ENCODE measurements around the gene KLK13. TPM values are rescaled to one million over a fixed set of nuclear protein-coding genes. Genes with fewer than 3 reads are reported as not detected.

KLK13 gene
- total RNA-seq, 1 donor from 2014 or later: not detected

DNA sequence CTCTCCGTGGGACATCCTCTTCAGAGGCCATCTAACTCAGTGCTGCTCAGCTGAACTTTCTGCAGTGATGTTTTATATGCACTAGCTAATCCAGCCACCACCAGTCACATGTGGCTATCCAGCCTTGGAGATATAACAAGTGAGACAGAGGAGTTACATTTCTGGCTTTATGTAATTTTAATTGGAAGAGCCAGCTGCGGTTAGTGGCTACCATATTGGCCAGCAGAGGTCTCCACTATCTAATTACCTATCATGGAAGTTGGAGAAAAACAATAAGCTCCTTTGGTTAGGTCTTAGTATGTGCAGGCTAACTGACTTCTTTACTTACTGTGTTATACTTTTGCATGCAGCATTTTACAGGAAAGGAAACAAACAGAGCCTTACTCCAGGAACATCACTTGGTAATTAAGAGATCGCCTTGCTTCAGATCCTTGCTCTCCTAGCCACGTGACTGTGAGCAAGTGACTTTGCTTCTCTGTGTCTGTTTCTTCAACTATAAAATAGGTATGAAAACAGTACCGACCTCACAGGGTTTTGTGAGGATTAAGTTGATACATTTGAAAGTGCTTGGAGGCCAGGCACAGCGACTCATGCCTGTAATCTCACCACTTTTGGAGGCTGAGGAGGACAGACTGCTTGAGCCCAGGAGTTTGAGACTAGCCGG, 43.8 kb downstream of the KLK13 start:
- H3K27ac Mint-ChIP-seq (ENCODE audit: unreplicated experiment): no peak overlapping the region
- H3K4me1 Mint-ChIP-seq (ENCODE audit: low read depth, unreplicated experiment): peaks cover 4% of the 10 kb centered on the region
- peaks cover 22% of the 10 kb centered on the region for H3K27me3 Mint-ChIP-seq (ENCODE audit: unreplicated experiment)
- H3K4me3 Mint-ChIP-seq (ENCODE audit: unreplicated experiment): no peak overlapping the region
- H3K36me3 Mint-ChIP-seq (ENCODE audit: unreplicated experiment): peaks cover 5% of the 10 kb centered on the region
- DNase-seq: no peak
- TF ChIP-seq, protein P1, sequence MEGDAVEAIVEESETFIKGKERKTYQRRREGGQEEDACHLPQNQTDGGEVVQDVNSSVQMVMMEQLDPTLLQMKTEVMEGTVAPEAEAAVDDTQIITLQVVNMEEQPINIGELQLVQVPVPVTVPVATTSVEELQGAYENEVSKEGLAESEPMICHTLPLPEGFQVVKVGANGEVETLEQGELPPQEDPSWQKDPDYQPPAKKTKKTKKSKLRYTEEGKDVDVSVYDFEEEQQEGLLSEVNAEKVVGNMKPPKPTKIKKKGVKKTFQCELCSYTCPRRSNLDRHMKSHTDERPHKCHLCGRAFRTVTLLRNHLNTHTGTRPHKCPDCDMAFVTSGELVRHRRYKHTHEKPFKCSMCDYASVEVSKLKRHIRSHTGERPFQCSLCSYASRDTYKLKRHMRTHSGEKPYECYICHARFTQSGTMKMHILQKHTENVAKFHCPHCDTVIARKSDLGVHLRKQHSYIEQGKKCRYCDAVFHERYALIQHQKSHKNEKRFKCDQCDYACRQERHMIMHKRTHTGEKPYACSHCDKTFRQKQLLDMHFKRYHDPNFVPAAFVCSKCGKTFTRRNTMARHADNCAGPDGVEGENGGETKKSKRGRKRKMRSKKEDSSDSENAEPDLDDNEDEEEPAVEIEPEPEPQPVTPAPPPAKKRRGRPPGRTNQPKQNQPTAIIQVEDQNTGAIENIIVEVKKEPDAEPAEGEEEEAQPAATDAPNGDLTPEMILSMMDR (IDR thresholded peaks at IDR 0.05; ENCODE audit: partially characterized antibody, unreplicated experiment): peak; percentile 64
- peaks cover 5% of the 10 kb centered on the region for H3K9me3 Mint-ChIP-seq (ENCODE audit: unreplicated experiment)

DNA sequence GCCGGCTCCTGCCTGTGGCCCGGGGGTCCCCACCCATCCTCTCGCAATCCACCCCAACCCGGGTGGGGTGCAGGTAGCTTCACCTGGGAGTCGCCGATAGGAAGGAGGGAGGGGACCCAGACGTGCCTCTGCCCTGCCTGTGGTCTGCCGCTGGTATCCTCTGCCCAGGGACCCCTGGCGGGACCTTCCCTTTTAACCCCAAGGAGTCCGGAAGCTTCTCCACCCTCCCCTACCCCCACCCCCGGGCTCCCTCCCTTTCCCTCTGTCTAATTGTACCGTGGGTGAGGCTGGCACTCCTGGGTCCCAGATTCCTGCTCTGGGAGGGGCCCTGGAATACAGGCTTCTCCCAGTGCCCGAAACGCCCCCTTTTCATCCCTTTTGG, 45.4 kb downstream of the KLK13 start, which contains the start of gene KLK10:
Gene KLK10, minus strand, starts transcription at position 166 of the 382 bp plus-strand sequence. CDS start 579 bp downstream, outside the sequence.
- Mint-ChIP-seq H3K9me3 (ENCODE audit: unreplicated experiment) (peaks cover 5% of the 10 kb centered on the region), H3K27me3 (ENCODE audit: unreplicated experiment) (peaks cover 22% of the 10 kb centered on the region), H3K4me1 (ENCODE audit: low read depth, unreplicated experiment) (peaks cover 4% of the 10 kb centered on the region), H3K36me3 (ENCODE audit: unreplicated experiment) (peaks cover 5% of the 10 kb centered on the region), H3K4me3 (ENCODE audit: unreplicated experiment) (peak within 1 kb of the TSS; percentile 92), H3K27ac (ENCODE audit: unreplicated experiment) (no peak within 1 kb of the TSS)
- TF ChIP-seq, protein P1 (IDR thresholded peaks at IDR 0.05; ENCODE audit: partially characterized antibody, unreplicated experiment): no peak
- DNase-seq: no peak

DNA sequence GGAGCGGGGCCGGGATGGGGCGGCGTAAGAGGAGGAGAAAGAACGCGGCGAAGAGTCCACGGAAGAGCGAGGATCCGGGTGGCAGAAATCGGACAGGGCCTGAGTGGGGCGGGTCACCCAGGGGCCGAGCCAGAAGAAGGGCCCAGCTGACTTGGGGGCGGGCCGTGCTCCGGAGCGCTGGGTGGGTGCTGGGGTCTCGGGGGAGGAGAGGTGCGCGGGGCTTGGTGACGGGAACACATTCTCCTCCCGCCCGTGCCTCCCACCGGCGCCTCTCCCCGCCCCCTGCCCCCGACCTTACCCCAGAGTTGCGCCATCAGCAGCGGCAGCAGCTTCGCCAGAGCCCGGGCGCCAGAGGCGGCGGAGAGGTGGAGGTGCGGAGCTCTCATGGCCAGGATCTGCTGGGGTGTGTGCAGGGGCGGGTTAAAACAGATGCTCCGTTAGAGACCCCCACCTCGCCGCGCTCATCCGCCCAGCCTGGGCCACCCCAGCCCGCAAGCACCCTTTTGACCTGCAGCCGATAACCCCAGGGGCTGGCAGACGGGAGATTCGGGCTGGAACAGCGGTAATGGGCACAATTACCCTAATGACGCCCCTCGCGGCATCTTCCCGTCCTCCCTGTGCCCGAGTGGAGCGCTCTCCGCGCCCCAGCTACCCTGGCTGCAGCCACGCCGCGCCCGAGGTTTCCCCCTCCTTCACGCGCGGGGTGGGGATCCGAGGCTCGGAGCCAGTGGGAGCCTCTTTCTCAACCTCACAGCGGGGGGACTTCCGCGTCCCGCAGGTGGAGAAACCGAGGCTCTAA, 45.9 kb downstream of the KLK13 start:
- H3K27me3 Mint-ChIP-seq (ENCODE audit: unreplicated experiment): peaks cover 22% of the 10 kb centered on the region
- H3K4me3 Mint-ChIP-seq (ENCODE audit: unreplicated experiment): peak overlapping the region; percentile 92
- peaks cover 5% of the 10 kb centered on the region for H3K36me3 Mint-ChIP-seq (ENCODE audit: unreplicated experiment)
- no peak overlapping the region for H3K27ac Mint-ChIP-seq (ENCODE audit: unreplicated experiment)
- H3K4me1 Mint-ChIP-seq (ENCODE audit: low read depth, unreplicated experiment): peaks cover 4% of the 10 kb centered on the region
- DNase-seq: peak; percentile 35
- TF ChIP-seq, protein P1 (IDR thresholded peaks at IDR 0.05; ENCODE audit: partially characterized antibody, unreplicated experiment): no peak
- peaks cover 5% of the 10 kb centered on the region for H3K9me3 Mint-ChIP-seq (ENCODE audit: unreplicated experiment)

DNA sequence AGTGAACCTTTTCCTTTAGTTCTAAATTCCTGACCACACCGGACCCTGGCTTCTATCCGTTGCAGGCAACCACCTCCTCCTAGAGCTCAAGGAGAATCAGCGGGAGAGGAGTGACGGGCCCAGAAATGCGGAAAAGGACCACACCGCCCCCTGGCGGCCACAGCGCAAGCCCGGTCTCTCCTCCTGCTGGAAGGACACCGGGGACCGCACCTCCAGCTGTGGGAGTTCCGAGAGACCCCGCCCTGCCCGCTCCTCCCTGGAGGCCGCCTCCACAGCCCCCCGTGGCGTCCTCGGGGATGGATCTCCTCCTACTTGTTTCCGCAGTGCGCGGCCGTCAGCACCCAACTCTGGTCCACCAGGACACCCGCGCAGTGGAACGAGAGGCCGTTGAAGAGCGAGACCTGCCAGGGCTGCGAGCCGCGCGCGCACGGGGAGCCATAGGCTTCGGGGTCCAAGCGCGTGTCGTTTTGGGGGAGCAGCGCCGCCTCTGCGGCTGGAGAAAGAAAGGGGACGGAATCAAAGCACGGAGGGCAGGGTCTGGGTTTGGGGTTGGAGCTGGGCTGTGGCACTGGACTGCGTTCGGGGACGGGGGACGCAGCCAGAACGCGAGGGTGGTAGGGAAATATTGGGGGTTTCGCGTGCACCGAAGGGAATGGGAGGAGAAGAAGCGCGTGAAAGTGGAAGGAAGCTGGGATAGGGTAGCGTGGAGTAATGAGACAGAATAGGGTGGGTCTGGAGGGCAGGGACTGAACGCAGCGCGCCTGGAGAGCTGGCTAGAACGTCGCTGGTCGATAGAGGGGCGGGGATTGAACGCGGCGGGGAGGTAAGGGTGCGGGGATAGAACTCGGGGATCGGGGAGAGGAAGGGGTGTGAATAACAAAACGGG, 47.9 kb downstream of the KLK13 start:
- H3K4me1 Mint-ChIP-seq (ENCODE audit: low read depth, unreplicated experiment): peaks cover 4% of the 10 kb centered on the region
- DNase-seq: peak; percentile 84
- H3K27ac Mint-ChIP-seq (ENCODE audit: unreplicated experiment): no peak overlapping the region
- peaks cover 5% of the 10 kb centered on the region for H3K36me3 Mint-ChIP-seq (ENCODE audit: unreplicated experiment)
- H3K9me3 Mint-ChIP-seq (ENCODE audit: unreplicated experiment): peaks cover 5% of the 10 kb centered on the region
- TF ChIP-seq, protein P1 (IDR thresholded peaks at IDR 0.05; ENCODE audit: partially characterized antibody, unreplicated experiment): peak; percentile 87
- peak overlapping the region; percentile 87 for H3K4me3 Mint-ChIP-seq (ENCODE audit: unreplicated experiment)
- H3K27me3 Mint-ChIP-seq (ENCODE audit: unreplicated experiment): peaks cover 25% of the 10 kb centered on the region
